Measurements from ENCODE around the gene PLA2R1. TPM values are rescaled to one million over a fixed set of nuclear protein-coding genes. Genes with fewer than 3 reads are reported as not detected.

PLA2R1 gene
- total RNA-seq, 1 experiment from 2014 or later: 1.1 TPM

- Mint-ChIP-seq H3K27ac (no peak overlapping the region), H3K4me3 (no peak overlapping the region), H3K9me3 (no peaks in the 10 kb centered on the region), H3K4me1 (peaks cover 20% of the 10 kb centered on the region), H3K27me3 (ENCODE audit: low read depth) (no peaks in the 10 kb centered on the region), H3K36me3 (no peaks in the 10 kb centered on the region)
- TF ChIP-seq ZNF396 (CRISPR knock-in tag; IDR thresholded peaks at IDR 0.05; ENCODE audit: borderline replicate concordance): no peak
- ChIA-PET CTCF (interaction anchor here (1.4 kb wide), 1 partner anchor 19 kb away, joined by 3 read pairs; no protein-coding TSS in a partner anchor), POLR2A (no interaction called here)
- ATAC-seq (no peak), DNase-seq (ENCODE audit: low spot score) (no peak)
Observed at GRCh38 chr2:160042054-160042453, 20.4 kb downstream of the PLA2R1 start.

- Mint-ChIP-seq H3K27ac (no peak overlapping the region), H3K27me3 (ENCODE audit: low read depth) (no peaks in the 10 kb centered on the region), H3K36me3 (no peaks in the 10 kb centered on the region), H3K4me1 (peaks cover 20% of the 10 kb centered on the region), H3K9me3 (no peaks in the 10 kb centered on the region), H3K4me3 (no peak overlapping the region)
- CTCF ChIA-PET: interaction anchor here (1.4 kb wide), 1 partner anchor 19 kb away, joined by 3 read pairs; no protein-coding TSS in a partner anchor
- TF ChIP-seq TP53 (CRISPR knock-in tag; IDR thresholded peaks at IDR 0.05) (no peak), CDX4 (CRISPR knock-in tag; IDR thresholded peaks at IDR 0.05; ENCODE audit: borderline replicate concordance) (no peak), TEAD4 (CRISPR knock-in tag; IDR thresholded peaks at IDR 0.05) (no peak), ATF6 (CRISPR knock-in tag; IDR thresholded peaks at IDR 0.05) (no peak), CREB1 (CRISPR knock-in tag; IDR thresholded peaks at IDR 0.05) (no peak), ZBTB21 (CRISPR knock-in tag; IDR thresholded peaks at IDR 0.05; ENCODE audit: borderline replicate concordance) (no peak), AR (CRISPR knock-in tag; IDR thresholded peaks at IDR 0.05) (no peak), HMGXB4 (CRISPR knock-in tag; IDR thresholded peaks at IDR 0.05) (no peak), ZNF396 (CRISPR knock-in tag; IDR thresholded peaks at IDR 0.05; ENCODE audit: borderline replicate concordance) (no peak), ZNF263 (CRISPR knock-in tag; IDR thresholded peaks at IDR 0.05; ENCODE audit: low read depth) (no peak), TEAD1 (CRISPR knock-in tag; IDR thresholded peaks at IDR 0.05) (no peak), NR1H2 (CRISPR knock-in tag; IDR thresholded peaks at IDR 0.05) (no peak)
- TF ChIP-seq, protein P1, sequence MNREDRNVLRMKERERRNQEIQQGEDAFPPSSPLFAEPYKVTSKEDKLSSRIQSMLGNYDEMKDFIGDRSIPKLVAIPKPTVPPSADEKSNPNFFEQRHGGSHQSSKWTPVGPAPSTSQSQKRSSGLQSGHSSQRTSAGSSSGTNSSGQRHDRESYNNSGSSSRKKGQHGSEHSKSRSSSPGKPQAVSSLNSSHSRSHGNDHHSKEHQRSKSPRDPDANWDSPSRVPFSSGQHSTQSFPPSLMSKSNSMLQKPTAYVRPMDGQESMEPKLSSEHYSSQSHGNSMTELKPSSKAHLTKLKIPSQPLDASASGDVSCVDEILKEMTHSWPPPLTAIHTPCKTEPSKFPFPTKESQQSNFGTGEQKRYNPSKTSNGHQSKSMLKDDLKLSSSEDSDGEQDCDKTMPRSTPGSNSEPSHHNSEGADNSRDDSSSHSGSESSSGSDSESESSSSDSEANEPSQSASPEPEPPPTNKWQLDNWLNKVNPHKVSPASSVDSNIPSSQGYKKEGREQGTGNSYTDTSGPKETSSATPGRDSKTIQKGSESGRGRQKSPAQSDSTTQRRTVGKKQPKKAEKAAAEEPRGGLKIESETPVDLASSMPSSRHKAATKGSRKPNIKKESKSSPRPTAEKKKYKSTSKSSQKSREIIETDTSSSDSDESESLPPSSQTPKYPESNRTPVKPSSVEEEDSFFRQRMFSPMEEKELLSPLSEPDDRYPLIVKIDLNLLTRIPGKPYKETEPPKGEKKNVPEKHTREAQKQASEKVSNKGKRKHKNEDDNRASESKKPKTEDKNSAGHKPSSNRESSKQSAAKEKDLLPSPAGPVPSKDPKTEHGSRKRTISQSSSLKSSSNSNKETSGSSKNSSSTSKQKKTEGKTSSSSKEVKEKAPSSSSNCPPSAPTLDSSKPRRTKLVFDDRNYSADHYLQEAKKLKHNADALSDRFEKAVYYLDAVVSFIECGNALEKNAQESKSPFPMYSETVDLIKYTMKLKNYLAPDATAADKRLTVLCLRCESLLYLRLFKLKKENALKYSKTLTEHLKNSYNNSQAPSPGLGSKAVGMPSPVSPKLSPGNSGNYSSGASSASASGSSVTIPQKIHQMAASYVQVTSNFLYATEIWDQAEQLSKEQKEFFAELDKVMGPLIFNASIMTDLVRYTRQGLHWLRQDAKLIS (CRISPR knock-in tag; IDR thresholded peaks at IDR 0.05; ENCODE audit: borderline replicate concordance): no peak
- TF ChIP-seq, protein P2, sequence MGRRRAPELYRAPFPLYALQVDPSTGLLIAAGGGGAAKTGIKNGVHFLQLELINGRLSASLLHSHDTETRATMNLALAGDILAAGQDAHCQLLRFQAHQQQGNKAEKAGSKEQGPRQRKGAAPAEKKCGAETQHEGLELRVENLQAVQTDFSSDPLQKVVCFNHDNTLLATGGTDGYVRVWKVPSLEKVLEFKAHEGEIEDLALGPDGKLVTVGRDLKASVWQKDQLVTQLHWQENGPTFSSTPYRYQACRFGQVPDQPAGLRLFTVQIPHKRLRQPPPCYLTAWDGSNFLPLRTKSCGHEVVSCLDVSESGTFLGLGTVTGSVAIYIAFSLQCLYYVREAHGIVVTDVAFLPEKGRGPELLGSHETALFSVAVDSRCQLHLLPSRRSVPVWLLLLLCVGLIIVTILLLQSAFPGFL (CRISPR knock-in tag; IDR thresholded peaks at IDR 0.05; ENCODE audit: borderline replicate concordance): no peak
- TF ChIP-seq, protein P3, sequence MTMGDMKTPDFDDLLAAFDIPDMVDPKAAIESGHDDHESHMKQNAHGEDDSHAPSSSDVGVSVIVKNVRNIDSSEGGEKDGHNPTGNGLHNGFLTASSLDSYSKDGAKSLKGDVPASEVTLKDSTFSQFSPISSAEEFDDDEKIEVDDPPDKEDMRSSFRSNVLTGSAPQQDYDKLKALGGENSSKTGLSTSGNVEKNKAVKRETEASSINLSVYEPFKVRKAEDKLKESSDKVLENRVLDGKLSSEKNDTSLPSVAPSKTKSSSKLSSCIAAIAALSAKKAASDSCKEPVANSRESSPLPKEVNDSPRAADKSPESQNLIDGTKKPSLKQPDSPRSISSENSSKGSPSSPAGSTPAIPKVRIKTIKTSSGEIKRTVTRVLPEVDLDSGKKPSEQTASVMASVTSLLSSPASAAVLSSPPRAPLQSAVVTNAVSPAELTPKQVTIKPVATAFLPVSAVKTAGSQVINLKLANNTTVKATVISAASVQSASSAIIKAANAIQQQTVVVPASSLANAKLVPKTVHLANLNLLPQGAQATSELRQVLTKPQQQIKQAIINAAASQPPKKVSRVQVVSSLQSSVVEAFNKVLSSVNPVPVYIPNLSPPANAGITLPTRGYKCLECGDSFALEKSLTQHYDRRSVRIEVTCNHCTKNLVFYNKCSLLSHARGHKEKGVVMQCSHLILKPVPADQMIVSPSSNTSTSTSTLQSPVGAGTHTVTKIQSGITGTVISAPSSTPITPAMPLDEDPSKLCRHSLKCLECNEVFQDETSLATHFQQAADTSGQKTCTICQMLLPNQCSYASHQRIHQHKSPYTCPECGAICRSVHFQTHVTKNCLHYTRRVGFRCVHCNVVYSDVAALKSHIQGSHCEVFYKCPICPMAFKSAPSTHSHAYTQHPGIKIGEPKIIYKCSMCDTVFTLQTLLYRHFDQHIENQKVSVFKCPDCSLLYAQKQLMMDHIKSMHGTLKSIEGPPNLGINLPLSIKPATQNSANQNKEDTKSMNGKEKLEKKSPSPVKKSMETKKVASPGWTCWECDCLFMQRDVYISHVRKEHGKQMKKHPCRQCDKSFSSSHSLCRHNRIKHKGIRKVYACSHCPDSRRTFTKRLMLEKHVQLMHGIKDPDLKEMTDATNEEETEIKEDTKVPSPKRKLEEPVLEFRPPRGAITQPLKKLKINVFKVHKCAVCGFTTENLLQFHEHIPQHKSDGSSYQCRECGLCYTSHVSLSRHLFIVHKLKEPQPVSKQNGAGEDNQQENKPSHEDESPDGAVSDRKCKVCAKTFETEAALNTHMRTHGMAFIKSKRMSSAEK (CRISPR knock-in tag; IDR thresholded peaks at IDR 0.05; ENCODE audit: borderline replicate concordance): no peak
- DNase-seq (ENCODE audit: low spot score) (no peak), ATAC-seq (no peak)
- POLR2A ChIA-PET: no interaction called here
Observed at GRCh38 chr2:160041091-160041490, 21.3 kb downstream of the PLA2R1 start.

Measured in WTC11 (cell line).